Progenitor cell of endocrine pancreas (in vitro differentiated cells): ENCODE measurements around the gene NOTCH3. TPM values are rescaled to one million over a fixed set of nuclear protein-coding genes. Genes with fewer than 3 reads are reported as not detected.

Experiments
- DNase-seq: peaks from one replicate; pipeline ENCODE4 v3.0.0; 2021; ENCODE audit warnings: low spot score; ENCODE audit not compliant: unreplicated experiment
- H3K27ac Mint-ChIP-seq: 2 replicates; pipeline ENCODE4 v1.8.0; 2021; ENCODE audit warnings: mild to moderate bottlenecking, moderate library complexity, mixed read lengths
- H3K27me3 Mint-ChIP-seq: 2 replicates; pipeline ENCODE4 v1.8.0; 2021; ENCODE audit warnings: mixed read lengths
- H3K36me3 Mint-ChIP-seq: 2 replicates; pipeline ENCODE4 v1.8.0; 2022; ENCODE audit warnings: mixed read lengths; ENCODE audit not compliant: insufficient read depth
- H3K4me1 Mint-ChIP-seq: 2 replicates; pipeline ENCODE4 v1.8.0; 2021; ENCODE audit warnings: low read depth, mixed read lengths
- H3K4me3 Mint-ChIP-seq: 2 replicates; pipeline ENCODE4 v1.8.0; 2021; ENCODE audit warnings: low read depth, mild to moderate bottlenecking, moderate library complexity, mixed read lengths
- H3K9me3 Mint-ChIP-seq: 2 replicates; pipeline ENCODE4 v1.8.0; 2021; ENCODE audit warnings: low read depth, mixed read lengths
- microRNA-seq: library from miRNA; unstranded; fragments of <30 nt; microRNA quantifications from one replicate; pipeline ENCODE4 v1.1.0, GENCODE V29; 2020; ENCODE audit warnings: borderline number of aligned reads; ENCODE audit not compliant: unreplicated experiment
- total RNA-seq: library from RNA; stranded (reverse); gene quantifications from 2 replicates; pipeline ENCODE4 v1.2.1, GENCODE V29; 2021
- TF ChIP-seq, protein P1 (sequence below): fragments of 200-600 bp; sonication (generic); IDR thresholded peaks from one replicate; pipeline ENCODE4 v1.5.0; 2021; ENCODE audit warnings: antibody characterized with exemption, mild to moderate bottlenecking; ENCODE audit not compliant: unreplicated experiment

The NOTCH3 gene
- total RNA-seq, 1 donor from 2014 or later: 203 TPM

DNA sequence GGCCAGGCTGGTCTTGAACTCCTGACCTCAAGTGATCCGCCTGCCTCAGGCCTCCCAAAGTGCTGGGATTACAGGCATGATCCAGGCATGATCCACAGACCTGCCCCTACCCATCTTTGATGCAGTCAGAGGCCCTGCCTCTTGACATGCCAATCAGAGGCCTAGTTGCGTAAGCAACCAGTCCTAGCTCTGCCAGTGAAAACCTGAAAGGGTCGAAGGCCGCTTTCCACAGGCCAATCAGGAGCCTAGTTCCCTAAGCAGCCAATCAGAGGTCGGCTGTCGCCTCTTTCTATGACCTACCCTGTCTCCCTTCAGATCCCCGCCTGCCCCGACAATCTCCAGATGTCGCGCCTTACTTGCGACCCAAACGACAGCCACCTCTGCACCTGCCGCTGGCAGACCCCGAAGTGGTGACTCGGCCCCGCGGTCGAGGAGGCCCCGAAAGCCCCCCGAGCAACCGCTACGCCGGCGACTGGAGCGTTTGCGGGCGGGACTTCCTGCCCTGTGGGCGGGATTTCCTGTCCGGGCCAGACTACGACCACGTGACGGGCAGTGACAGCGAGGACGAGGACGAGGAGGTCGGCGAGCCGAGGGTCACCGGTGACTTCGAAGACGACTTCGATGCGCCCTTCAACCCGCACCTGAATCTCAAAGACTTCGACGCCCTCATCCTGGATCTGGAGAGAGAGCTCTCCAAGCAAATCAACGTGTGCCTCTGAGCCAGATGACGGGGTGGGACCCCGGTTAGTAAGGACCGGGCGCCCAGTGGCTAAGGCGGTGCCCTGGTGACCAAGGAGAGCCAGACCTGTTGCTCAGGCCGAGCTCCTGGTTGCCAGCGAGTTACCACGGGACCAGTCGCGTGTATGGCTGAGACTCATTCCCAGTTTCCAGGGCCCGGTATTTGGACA, 87.3 kb downstream of the NOTCH3 start:
- H3K4me3 Mint-ChIP-seq: no peak overlapping the region
- H3K4me1 Mint-ChIP-seq: no peaks in the 10 kb centered on the region
- no peaks in the 10 kb centered on the region for H3K9me3 Mint-ChIP-seq
- TF ChIP-seq, protein P1, sequence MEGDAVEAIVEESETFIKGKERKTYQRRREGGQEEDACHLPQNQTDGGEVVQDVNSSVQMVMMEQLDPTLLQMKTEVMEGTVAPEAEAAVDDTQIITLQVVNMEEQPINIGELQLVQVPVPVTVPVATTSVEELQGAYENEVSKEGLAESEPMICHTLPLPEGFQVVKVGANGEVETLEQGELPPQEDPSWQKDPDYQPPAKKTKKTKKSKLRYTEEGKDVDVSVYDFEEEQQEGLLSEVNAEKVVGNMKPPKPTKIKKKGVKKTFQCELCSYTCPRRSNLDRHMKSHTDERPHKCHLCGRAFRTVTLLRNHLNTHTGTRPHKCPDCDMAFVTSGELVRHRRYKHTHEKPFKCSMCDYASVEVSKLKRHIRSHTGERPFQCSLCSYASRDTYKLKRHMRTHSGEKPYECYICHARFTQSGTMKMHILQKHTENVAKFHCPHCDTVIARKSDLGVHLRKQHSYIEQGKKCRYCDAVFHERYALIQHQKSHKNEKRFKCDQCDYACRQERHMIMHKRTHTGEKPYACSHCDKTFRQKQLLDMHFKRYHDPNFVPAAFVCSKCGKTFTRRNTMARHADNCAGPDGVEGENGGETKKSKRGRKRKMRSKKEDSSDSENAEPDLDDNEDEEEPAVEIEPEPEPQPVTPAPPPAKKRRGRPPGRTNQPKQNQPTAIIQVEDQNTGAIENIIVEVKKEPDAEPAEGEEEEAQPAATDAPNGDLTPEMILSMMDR: no peak
- H3K27me3 Mint-ChIP-seq: no peaks in the 10 kb centered on the region
- H3K27ac Mint-ChIP-seq: no peak overlapping the region
- no peak for DNase-seq
- peaks cover 9% of the 10 kb centered on the region for H3K36me3 Mint-ChIP-seq

DNA sequence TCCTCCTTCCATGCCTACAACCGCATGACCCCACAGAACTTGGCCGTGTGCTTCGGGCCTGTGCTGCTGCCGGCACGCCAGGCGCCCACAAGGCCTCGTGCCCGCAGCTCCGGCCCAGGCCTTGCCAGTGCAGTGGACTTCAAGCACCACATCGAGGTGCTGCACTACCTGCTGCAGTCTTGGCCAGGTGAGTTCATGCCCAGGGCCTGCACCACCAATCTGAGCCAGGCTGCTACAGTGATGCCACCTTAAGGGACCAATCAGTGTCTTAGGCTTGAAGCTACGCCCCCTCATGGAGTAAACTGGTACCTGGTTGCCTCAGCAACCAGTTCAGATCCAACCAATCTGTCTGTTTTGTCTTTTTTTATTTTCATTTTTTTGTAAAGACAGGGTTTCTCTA, 88.4 kb downstream of the NOTCH3 start:
- DNase-seq: no peak
- H3K4me3 Mint-ChIP-seq: no peak overlapping the region
- no peaks in the 10 kb centered on the region for H3K27me3 Mint-ChIP-seq
- peaks cover 7% of the 10 kb centered on the region for H3K36me3 Mint-ChIP-seq
- TF ChIP-seq, protein P1: no peak
- no peaks in the 10 kb centered on the region for H3K9me3 Mint-ChIP-seq
- H3K27ac Mint-ChIP-seq: no peak overlapping the region
- peaks cover 4% of the 10 kb centered on the region for H3K4me1 Mint-ChIP-seq

DNA sequence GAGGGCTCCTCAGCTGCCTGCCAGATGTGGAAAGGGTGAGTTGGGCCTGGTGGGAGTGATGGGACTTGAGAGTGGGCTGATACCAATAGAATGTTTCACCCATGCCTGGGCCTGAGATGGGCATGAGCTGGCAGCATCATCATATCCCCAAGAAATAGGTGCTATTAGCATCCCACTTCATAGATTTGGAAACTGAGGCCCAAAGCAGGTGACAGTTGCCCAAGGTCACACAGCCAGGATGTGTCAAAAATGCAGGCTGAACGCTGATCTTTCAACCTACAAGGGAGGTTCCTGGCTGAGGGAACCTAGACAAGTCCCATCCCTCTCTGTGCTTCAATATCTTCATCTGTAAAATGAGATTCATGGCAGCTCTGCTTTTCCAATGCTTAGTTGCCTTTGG, 89.0 kb downstream of the NOTCH3 start:
- no peaks in the 10 kb centered on the region for H3K9me3 Mint-ChIP-seq
- no peak for DNase-seq
- H3K27me3 Mint-ChIP-seq: peaks cover under 1% of the 10 kb centered on the region
- peaks cover 4% of the 10 kb centered on the region for H3K4me1 Mint-ChIP-seq
- no peak overlapping the region for H3K27ac Mint-ChIP-seq
- no peak overlapping the region for H3K4me3 Mint-ChIP-seq
- peaks cover 7% of the 10 kb centered on the region for H3K36me3 Mint-ChIP-seq
- TF ChIP-seq, protein P1: no peak

DNA sequence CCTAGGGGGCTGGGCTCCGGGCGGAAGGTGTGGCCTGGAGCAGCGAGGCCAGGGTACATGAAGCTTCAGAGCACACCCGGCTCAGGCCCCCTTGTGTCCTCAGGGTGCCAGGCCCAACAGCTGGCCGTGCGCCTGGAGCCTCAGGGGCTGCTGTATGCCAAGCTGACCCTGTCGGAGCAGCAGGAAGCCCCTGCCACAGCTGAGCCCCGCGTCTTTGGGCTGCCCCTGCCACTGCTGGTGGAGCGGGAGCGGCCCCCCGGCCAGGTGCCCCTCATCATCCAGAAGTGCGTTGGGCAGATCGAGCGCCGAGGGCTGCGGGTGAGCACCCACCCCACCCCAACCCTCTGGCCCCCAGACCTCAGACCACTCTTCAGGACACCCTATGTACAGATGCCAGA, 90.4 kb downstream of the NOTCH3 start:
- no peak overlapping the region for H3K27ac Mint-ChIP-seq
- peaks cover 7% of the 10 kb centered on the region for H3K36me3 Mint-ChIP-seq
- H3K9me3 Mint-ChIP-seq: no peaks in the 10 kb centered on the region
- no peak overlapping the region for H3K4me3 Mint-ChIP-seq
- H3K27me3 Mint-ChIP-seq: peaks cover 8% of the 10 kb centered on the region
- TF ChIP-seq, protein P1: no peak
- DNase-seq: no peak
- peaks cover 6% of the 10 kb centered on the region for H3K4me1 Mint-ChIP-seq

DNA sequence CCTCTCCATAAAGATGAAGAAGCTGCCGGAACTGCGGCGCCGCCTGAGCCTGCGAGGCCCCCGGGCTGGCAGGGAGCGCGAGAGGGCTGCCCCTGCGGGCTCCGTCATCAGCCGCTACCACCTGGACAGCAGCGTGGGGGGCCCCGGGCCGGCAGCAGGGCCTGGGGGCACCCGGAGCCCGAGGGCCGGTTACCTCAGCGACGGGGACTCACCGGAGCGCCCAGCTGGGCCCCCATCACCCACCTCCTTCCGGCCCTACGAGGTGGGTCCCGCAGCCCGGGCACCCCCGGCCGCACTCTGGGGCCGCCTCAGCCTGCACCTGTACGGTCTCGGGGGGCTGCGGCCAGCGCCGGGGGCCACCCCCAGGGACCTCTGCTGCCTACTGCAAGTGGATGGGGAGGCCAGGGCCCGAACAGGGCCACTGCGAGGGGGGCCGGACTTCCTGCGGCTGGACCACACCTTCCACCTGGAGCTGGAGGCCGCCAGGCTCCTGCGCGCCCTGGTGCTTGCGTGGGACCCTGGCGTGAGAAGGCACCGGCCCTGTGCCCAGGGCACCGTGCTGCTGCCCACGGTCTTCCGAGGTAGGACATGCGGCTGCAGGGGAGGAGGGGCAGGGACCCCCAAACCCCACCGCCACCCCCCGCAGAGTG, 90.9 kb downstream of the NOTCH3 start:
- Mint-ChIP-seq H3K36me3 (peaks cover 7% of the 10 kb centered on the region), H3K9me3 (no peaks in the 10 kb centered on the region), H3K27ac (no peak overlapping the region), H3K4me1 (peaks cover 6% of the 10 kb centered on the region), H3K4me3 (no peak overlapping the region), H3K27me3 (peaks cover 11% of the 10 kb centered on the region)
- TF ChIP-seq, protein P1: no peak
- no peak for DNase-seq

Small RNA genes within 50 kb of the gene (microRNA-seq; reads per million reads assigned to microRNA genes)
- 14.3 reads per million, percentile 25 among the genes with 10 or more reads in this experiment for gene MIR6795

Other genes starting within 250 kb of the NOTCH3 start
- 0.47 and 0.62 TPM in 2 replicates for gene SLC1A6, start 221.1 kb downstream of the NOTCH3 start, total RNA-seq
- not detected in 2 replicates for gene CASP14, start 151.5 kb downstream of the NOTCH3 start, total RNA-seq
- not detected in 2 replicates for gene OR1I1, start 118.8 kb downstream of the NOTCH3 start, total RNA-seq
- gene SYDE1, start 93.6 kb downstream of the NOTCH3 start, total RNA-seq: 5.0 and 5.7 TPM in 2 replicates
- 7.1 and 7.8 TPM in 2 replicates for gene EPHX3, start 31.5 kb upstream of the NOTCH3 start, total RNA-seq
- gene BRD4, start 131.5 kb upstream of the NOTCH3 start, total RNA-seq: 144 and 148 TPM in 2 replicates
- gene AKAP8, start 178.8 kb upstream of the NOTCH3 start, total RNA-seq: 44.0 and 51.9 TPM in 2 replicates
- gene AKAP8L, start 218.0 kb upstream of the NOTCH3 start, total RNA-seq: 208 and 228 TPM in 2 replicates
- gene WIZ, start 249.0 kb upstream of the NOTCH3 start, total RNA-seq: 60.6 and 61.6 TPM in 2 replicates